ENCODE measurements around the gene ARHGAP44.
"Not testable (repeated sequence)": the region's sequence is repeated elsewhere in the genome, so short reads cannot be mapped to it uniquely, and the experiment has no call there.

Gene ARHGAP44

GRCh38 chr17:12826431-12826830 is 37.1 kb downstream of the ARHGAP44 start:
- DNase-seq, result no peak

DNA sequence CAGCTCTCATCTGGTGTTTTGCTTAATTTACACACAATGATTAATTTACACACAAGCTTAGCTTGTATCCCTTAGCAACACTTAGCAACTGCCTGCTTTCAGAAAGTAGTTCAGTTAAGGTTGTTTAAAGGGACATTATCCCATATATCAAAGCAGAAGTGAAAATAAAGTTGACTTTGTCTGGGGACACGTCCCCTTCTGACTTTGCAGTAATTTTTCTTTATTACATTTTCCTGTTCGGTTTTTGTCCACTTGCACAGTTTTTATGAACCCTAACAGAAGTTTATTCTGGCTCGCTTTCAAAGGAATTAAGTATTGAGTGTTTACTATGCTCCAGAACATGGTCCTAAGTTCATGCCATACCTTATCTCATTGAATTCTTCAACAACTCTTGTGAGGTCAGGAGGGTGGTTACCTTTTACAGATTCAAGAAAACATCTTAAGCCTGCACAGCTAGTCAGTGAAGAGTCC is 41.5 kb downstream of the ARHGAP44 start:
- DNase-seq, result no peak

DNA sequence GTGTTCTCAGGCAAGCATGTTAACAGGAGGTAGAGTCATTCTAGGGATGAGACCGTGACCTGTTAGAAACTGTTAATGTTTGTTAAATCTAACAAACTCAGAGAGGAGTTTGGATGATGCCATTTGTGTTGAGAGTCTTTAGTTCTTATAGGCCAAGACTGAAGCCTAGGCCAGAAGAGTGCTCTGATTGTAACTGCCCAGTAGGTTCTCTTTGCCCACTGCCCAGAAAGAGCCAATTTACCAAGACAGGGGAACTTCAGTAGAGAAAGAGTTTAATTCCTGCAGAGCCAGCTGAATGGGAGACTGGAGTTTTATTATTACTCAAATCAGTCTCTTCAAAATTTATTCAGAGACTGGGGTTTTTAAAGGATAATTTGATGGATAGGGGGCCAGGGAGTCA is 42.5 kb downstream of the ARHGAP44 start:
- no peak for DNase-seq

GRCh38 chr17:12839042-12839441 is 49.7 kb downstream of the ARHGAP44 start:
- no peak for DNase-seq

DNA sequence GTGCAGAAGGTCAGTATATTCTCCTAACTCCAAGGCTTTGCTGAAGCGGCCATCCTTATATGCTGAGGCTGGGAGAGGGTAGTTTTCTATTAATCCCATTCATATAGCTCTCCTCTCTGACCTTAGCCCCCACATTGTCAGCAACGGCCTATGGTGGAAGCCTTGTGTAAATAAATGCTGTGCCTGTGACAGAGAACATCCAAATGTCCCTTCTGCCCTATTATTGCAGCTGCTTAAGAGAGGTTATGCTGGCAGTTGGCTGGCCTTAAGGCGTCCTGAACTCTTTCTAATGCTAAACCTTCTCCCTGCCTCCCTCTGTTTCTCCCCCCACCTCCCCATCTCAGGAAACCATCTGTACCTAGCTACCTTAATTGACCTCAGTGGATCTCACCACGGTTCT is 53.6 kb downstream of the ARHGAP44 start:
- DNase-seq, result no peak

GRCh38 chr17:12850996-12851395 is 61.7 kb downstream of the ARHGAP44 start:
- no peak for DNase-seq

DNA sequence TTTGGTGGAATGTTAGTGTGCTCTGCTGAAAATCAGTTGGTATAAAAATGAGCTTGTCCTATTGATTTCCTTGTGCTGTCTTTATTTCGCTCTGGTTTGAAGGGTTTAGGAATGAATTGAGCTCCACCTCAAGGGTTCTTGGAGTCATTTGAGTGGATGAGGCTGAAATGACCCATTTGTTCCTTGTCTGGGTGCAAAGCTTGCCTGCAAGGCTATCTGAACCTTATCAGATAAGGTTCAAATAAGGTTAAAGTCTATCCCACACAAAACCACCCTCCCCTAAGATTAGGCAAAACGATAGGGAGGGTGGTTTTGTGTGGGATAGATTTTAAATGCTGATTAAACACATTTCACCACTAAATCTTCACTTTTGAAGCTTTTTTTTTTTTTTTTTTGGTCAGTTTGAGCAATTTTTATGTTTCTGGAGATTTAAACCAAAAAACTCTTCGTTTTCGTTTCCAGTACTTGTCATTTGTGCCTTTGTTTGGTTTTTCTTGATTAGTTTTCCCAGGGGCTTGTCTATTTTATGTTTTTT is 62.7 kb downstream of the ARHGAP44 start:
- DNase-seq, result no peak

- DNase-seq, result no peak
These were observed 64.6 kb downstream of the ARHGAP44 start for GRCh38 chr17:12853921-12854320.

- no peak for DNase-seq
These were observed 67.1 kb downstream of the ARHGAP44 start for GRCh38 chr17:12856416-12856815.

GRCh38 chr17:12857592-12857991 is 68.3 kb downstream of the ARHGAP44 start:
- DNase-seq, result no peak

GRCh38 chr17:12859520-12859919 is 70.2 kb downstream of the ARHGAP44 start:
- DNase-seq, result no peak

GRCh38 chr17:12865769-12866168 is 76.5 kb downstream of the ARHGAP44 start:
- DNase-seq, result no peak

- no peak for DNase-seq
These were observed 76.9 kb downstream of the ARHGAP44 start for GRCh38 chr17:12866244-12866643.

GRCh38 chr17:12867726-12868125 is 78.4 kb downstream of the ARHGAP44 start:
- DNase-seq, result no peak

GRCh38 chr17:12873415-12874125 is 84.3 kb downstream of the ARHGAP44 start:
- not testable (repeated sequence) for DNase-seq

- no peak for DNase-seq
These were observed 88.8 kb downstream of the ARHGAP44 start for GRCh38 chr17:12877953-12878669.

GRCh38 chr17:12879096-12879495 is 89.8 kb downstream of the ARHGAP44 start:
- not testable (repeated sequence) for DNase-seq

DNA sequence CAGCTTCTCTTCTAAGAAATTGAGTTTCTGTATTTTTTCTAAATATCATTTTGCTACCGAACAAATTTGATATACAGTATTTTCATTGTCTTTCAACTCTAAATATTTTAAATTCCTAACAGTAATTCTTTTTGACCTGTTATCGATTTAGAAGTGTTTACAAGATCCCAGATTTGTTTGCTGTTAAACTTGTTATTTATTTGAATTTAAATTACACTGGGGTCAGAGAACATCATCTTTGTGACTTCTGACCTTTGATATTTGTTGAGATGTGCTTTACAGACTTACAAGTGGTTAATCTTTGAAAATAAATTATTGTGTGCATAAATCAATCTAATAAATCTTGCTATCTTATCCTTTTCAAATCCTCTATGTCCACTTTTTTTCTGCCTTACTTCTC is 94.2 kb downstream of the ARHGAP44 start:
- no peak for DNase-seq

DNA sequence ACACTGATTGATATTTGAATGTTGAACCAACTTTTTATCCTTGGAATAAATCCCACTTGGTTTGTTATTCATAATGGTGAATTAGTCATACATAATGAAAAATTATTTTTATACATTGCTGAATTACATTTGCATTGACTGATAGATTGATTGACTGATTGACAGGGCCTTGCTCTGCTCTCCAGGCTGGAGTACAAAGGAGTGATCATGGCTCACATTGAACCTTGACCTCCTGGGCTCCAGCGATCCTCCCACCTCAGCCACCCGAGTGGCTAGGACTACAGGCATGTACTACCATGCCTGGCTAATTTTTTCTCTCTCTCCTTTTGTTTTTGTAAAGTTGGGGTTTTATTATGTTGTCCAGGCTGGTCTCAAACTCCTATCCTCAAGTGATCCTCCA is 97.8 kb downstream of the ARHGAP44 start:
- DNase-seq, result no peak

GRCh38 chr17:12896180-12896785 is 107.0 kb downstream of the ARHGAP44 start:
- no peak for DNase-seq

DNA sequence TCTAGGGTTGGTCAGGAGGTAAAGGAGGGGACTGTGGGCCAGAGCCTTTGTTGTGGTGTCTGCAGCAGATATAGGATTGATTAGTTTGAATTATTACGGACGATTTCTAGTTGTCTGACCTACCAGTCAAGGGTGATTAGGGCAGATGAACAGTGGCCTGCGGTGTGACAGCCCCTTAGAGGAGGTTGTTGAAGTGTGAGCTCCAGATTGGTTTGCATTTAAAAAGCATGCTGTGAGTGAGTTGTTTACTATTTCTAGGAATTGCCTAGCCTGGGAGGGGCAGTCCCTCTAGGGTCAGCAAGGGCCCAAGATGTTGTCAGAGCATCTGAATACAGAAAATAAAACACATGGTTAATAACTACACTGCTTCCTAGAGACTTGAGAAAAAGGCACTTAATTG is 108.8 kb downstream of the ARHGAP44 start:
- DNase-seq, result no peak

- no peak for DNase-seq
These were observed 110.3 kb downstream of the ARHGAP44 start for GRCh38 chr17:12899604-12900003.

DNA sequence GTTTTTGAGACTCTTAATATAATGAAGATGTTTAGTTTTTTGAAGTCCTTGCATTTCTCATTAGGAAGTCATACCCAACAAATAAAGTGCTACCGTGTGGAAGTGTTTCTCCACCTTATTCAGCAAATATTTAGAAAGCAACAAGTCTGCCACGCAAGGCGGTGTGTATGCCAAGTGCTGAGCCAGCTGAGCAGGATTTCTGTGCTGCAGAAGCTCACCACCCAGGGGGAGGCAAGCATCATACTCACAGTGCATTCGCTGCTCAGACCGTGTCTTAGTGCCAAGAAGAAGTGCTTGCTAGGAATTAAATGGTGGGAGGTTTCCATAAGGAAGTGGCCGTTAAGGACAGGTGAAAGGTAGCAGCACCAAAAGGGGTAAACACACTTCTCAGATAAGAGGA is 111.2 kb downstream of the ARHGAP44 start:
- no peak for DNase-seq

GRCh38 chr17:12902046-12902445 is 112.7 kb downstream of the ARHGAP44 start:
- DNase-seq, result no peak
